Measurements from ENCODE around the gene RAB30. TPM values are rescaled to one million over a fixed set of nuclear protein-coding genes. Genes with fewer than 3 reads are reported as not detected.
"Not testable (repeated sequence)": the region's sequence is repeated elsewhere in the genome, so short reads cannot be mapped to it uniquely, and the experiment has no call there.

Gene RAB30
- total and polyA plus RNA-seq, 5 experiments from 2014 or later: 10.7 to 35.5 (median 17.4) TPM

GRCh38 chr11:83020942-83021779, 50.5 kb downstream of the RAB30 start:
- POLR2A ChIA-PET: interaction anchor here (0.6 to 1.1 kb wide), 2 partner anchors 50 to 136 kb away, joined by 3 to 4 read pairs; partner anchors contain the start of genes PCF11 and RAB30
- ATAC-seq (no peak), DNase-seq (no peak)
- no peaks in the 10 kb centered on the region for H3K9me3 Mint-ChIP-seq
- peaks cover 26 to 51% (median 39%) of the 10 kb centered on the region in 4 donors for H3K4me1 Mint-ChIP-seq
- H3K27ac Mint-ChIP-seq: no peak overlapping the region
- H3K4me3 Mint-ChIP-seq: no peak overlapping the region
- no peaks in the 10 kb centered on the region for H3K27me3 Mint-ChIP-seq
- H3K36me3 Mint-ChIP-seq: peaks cover 0 to 6% (median 6%) of the 10 kb centered on the region in 3 donors

- POLR2A ChIA-PET: no interaction called here
- Mint-ChIP-seq H3K27ac (no peak overlapping the region), H3K4me1 (peaks cover 28 to 46% (median 39%) of the 10 kb centered on the region in 4 donors), H3K4me3 (no peak overlapping the region), H3K36me3 (peaks cover 5 to 6% (median 5%) of the 10 kb centered on the region in 3 donors), H3K27me3 (no peaks in the 10 kb centered on the region), H3K9me3 (peaks cover 0 to 10% (median 0%) of the 10 kb centered on the region in 9 donors)
- DNase-seq (no peak), ATAC-seq (no peak)
Measured at GRCh38 chr11:83019888-83020579, 51.7 kb downstream of the RAB30 start.

GRCh38 chr11:83014951-83015350, 56.7 kb downstream of the RAB30 start:
- no peaks in the 10 kb centered on the region for H3K27me3 Mint-ChIP-seq
- peak overlapping the region in 9 of 10 donors; percentile 1 to 86 (median 38) for H3K27ac Mint-ChIP-seq
- peaks cover 29 to 55% (median 54%) of the 10 kb centered on the region in 4 donors for H3K4me1 Mint-ChIP-seq
- H3K9me3 Mint-ChIP-seq: peaks cover 0 to 21% (median 0%) of the 10 kb centered on the region in 9 donors
- POLR2A ChIA-PET: no interaction called here
- ATAC-seq: no peak
- DNase-seq: no peak
- peak overlapping the region in 2 of 10 donors; percentile 26 to 37 for H3K4me3 Mint-ChIP-seq
- peaks cover 5 to 8% (median 7%) of the 10 kb centered on the region in 3 donors for H3K36me3 Mint-ChIP-seq

- Mint-ChIP-seq H3K27me3 (no peaks in the 10 kb centered on the region), H3K36me3 (peaks cover 2 to 8% (median 4%) of the 10 kb centered on the region in 3 donors), H3K4me3 (no peak overlapping the region), H3K27ac (peak overlapping the region in 5 of 10 donors; percentile 20 to 66 (median 51)), H3K4me1 (peaks cover 32 to 68% (median 59%) of the 10 kb centered on the region in 4 donors), H3K9me3 (peaks cover 0 to 21% (median 0%) of the 10 kb centered on the region in 9 donors)
- DNase-seq (no peak), ATAC-seq (peak in 1 of 2 donors; percentile 25)
- POLR2A ChIA-PET: interaction anchor here (0.7 kb wide), 1 partner anchor 23 kb away, joined by 3 read pairs; no protein-coding TSS in a partner anchor
Measured at GRCh38 chr11:83012168-83013067, 59.3 kb downstream of the RAB30 start.

GRCh38 chr11:83011333-83012167, 60.1 kb downstream of the RAB30 start:
- H3K36me3 Mint-ChIP-seq: peaks cover 2 to 8% (median 4%) of the 10 kb centered on the region in 3 donors
- no peak for DNase-seq
- H3K4me1 Mint-ChIP-seq: peaks cover 38 to 77% (median 67%) of the 10 kb centered on the region in 4 donors
- peak in 1 of 2 donors; percentile 14 for ATAC-seq
- POLR2A ChIA-PET: interaction anchor here (0.7 to 1.2 kb wide), 2 partner anchors 13 to 22 kb away, joined by 3 to 4 read pairs; no protein-coding TSS in a partner anchor
- peak overlapping the region in 3 of 10 donors; percentile 20 to 63 (median 46) for H3K27ac Mint-ChIP-seq
- peaks cover 0 to 21% (median 0%) of the 10 kb centered on the region in 9 donors for H3K9me3 Mint-ChIP-seq
- H3K27me3 Mint-ChIP-seq: no peaks in the 10 kb centered on the region
- H3K4me3 Mint-ChIP-seq: no peak overlapping the region

GRCh38 chr11:83009999-83010398, 61.7 kb downstream of the RAB30 start:
- Mint-ChIP-seq H3K4me3 (no peak overlapping the region), H3K9me3 (peaks cover 0 to 11% (median 0%) of the 10 kb centered on the region in 9 donors), H3K36me3 (peaks cover 1 to 4% (median 2%) of the 10 kb centered on the region in 3 donors), H3K27ac (peak overlapping the region in 5 of 10 donors; percentile 39 to 79 (median 62)), H3K27me3 (no peaks in the 10 kb centered on the region), H3K4me1 (peaks cover 31 to 72% (median 65%) of the 10 kb centered on the region in 4 donors)
- ATAC-seq (no peak), DNase-seq (no peak)
- POLR2A ChIA-PET: interaction anchor here (1.2 kb wide), 1 partner anchor 11 kb away, joined by 4 read pairs; no protein-coding TSS in a partner anchor

- Mint-ChIP-seq H3K27ac (peak overlapping the region in 1 of 10 donors; percentile 12), H3K4me1 (peaks cover 26 to 72% (median 61%) of the 10 kb centered on the region in 4 donors)
- not testable (repeated sequence) for H3K27me3 Mint-ChIP-seq, H3K9me3 Mint-ChIP-seq, ATAC-seq, H3K4me3 Mint-ChIP-seq, DNase-seq, H3K36me3 Mint-ChIP-seq
- POLR2A ChIA-PET: interaction anchor here (0.7 kb wide), 1 partner anchor 82 kb away, joined by 3 read pairs; no protein-coding TSS in a partner anchor
Measured at GRCh38 chr11:83009136-83009535, 62.6 kb downstream of the RAB30 start.

GRCh38 chr11:83008581-83008923, 63.1 kb downstream of the RAB30 start:
- Mint-ChIP-seq H3K27me3 (no peaks in the 10 kb centered on the region), H3K27ac (peak overlapping the region in 4 of 10 donors; percentile 12 to 72 (median 35)), H3K9me3 (no peaks in the 10 kb centered on the region), H3K4me1 (peaks cover 23 to 66% (median 56%) of the 10 kb centered on the region in 4 donors), H3K4me3 (no peak overlapping the region), H3K36me3 (peaks cover 0 to 4% (median 0%) of the 10 kb centered on the region in 3 donors)
- POLR2A ChIA-PET: interaction anchor here (0.7 to 1.9 kb wide), 2 partner anchors 8 to 81 kb away, joined by 3 to 7 read pairs; no protein-coding TSS in a partner anchor
- DNase-seq: no peak
- no peak for ATAC-seq

GRCh38 chr11:83007909-83008580, 63.7 kb downstream of the RAB30 start:
- Mint-ChIP-seq H3K9me3 (no peaks in the 10 kb centered on the region), H3K4me3 (peak overlapping the region in 5 of 10 donors; percentile 16 to 52 (median 32)), H3K27me3 (no peaks in the 10 kb centered on the region), H3K36me3 (peaks cover 0 to 5% (median 0%) of the 10 kb centered on the region in 3 donors), H3K4me1 (peaks cover 20 to 62% (median 52%) of the 10 kb centered on the region in 4 donors), H3K27ac (peak overlapping the region in 8 of 10 donors; percentile 12 to 88 (median 68))
- POLR2A ChIA-PET: interaction anchor here (0.7 to 1.9 kb wide), 2 partner anchors 9 to 81 kb away, joined by 3 to 7 read pairs; no protein-coding TSS in a partner anchor
- ATAC-seq (peak in 1 of 2 donors; percentile 29), DNase-seq (no peak)

GRCh38 chr11:83007477-83007876, 64.2 kb downstream of the RAB30 start:
- POLR2A ChIA-PET: interaction anchor here (1.9 kb wide), 1 partner anchor 9 kb away, joined by 7 read pairs; no protein-coding TSS in a partner anchor
- ATAC-seq (no peak), DNase-seq (no peak)
- H3K4me3 Mint-ChIP-seq: peak overlapping the region in 1 of 10 donors; percentile 49
- no peaks in the 10 kb centered on the region for H3K27me3 Mint-ChIP-seq
- peak overlapping the region in 5 of 10 donors; percentile 12 to 88 (median 58) for H3K27ac Mint-ChIP-seq
- H3K9me3 Mint-ChIP-seq: no peaks in the 10 kb centered on the region
- H3K36me3 Mint-ChIP-seq: peaks cover 0 to 5% (median 0%) of the 10 kb centered on the region in 3 donors
- peaks cover 20 to 64% (median 52%) of the 10 kb centered on the region in 4 donors for H3K4me1 Mint-ChIP-seq
